HCT116 (cell line): Measurements from ENCODE around the gene DRG2. TPM values are rescaled to one million over a fixed set of nuclear protein-coding genes. Genes with fewer than 3 reads are reported as not detected.

Experiments
- ATAC-seq: fragments of 200-7000 bp; cut with Tn5 transposase; 2 replicates; pipeline ENCODE4 v1.9.1; 2020; ENCODE audit warnings: mild to moderate bottlenecking, moderate library complexity
- BruUV-seq: library from RNA; stranded (reverse); fragments of 400-500 nt; replicated peaks from 2 replicates; lab custom pipeline; 2021; lab: Mats Ljungman, UMichigan
- CTCF ChIA-PET: fragments of 300-600 bp; sonication (Branson Sonifier 250); formaldehyde crosslinking; loops from one replicate; lab custom pipeline; 2021; ENCODE audit warnings: antibody characterized with exemption; lab: Charles Lee
- POLR2A ChIA-PET: fragments of 300-600, 350-600 bp; sonication (Branson Sonifier 250); formaldehyde crosslinking; loops from one replicate; lab custom pipeline; 2021; ENCODE audit warnings: antibody characterized with exemption; lab: Charles Lee
- RAD21 ChIA-PET, 2 experiments: fragments of 300-600 bp; sonication (Branson Sonifier 250); formaldehyde crosslinking; loops; one replicate each; lab custom pipeline; 2023; ENCODE audit warnings: low total read pairs in 2 of 2; ENCODE audit not compliant: uncharacterized antibody in 2 of 2, unreplicated experiment in 2 of 2, low non-redundant PET in 1 of 2; lab: Charles Lee
- DNase-seq: peaks from one replicate; pipeline ENCODE4 v3.0.0-alpha.2; 2010; ENCODE audit warnings: low read depth, low spot score
- H2AFZ ChIP-seq: fragments of 200-600 bp; shearing (Covaris generic), sonication (generic); 2 replicates; pipeline ENCODE4 v1.6.1; 2017; ENCODE audit warnings: low read depth, mixed run types, mixed read lengths, antibody characterized with exemption, low read length; ENCODE audit not compliant: poor library complexity, severe bottlenecking
- H3K27ac ChIP-seq: 2 replicates; pipeline ENCODE4 v1.5.1; 2012; ENCODE audit warnings: low read depth, low read length
- H3K27me3 ChIP-seq: fragments of 200-600 bp; sonication (generic); 2 replicates; pipeline ENCODE4 v1.6.1; 2016; ENCODE audit warnings: mixed run types, low read length, mixed read lengths; ENCODE audit not compliant: insufficient read depth
- H3K36me3 ChIP-seq, 2 experiments: fragments of 200-500 bp in 1 of 2; fragments of 200-600 bp in 1 of 2; sonication (Bioruptor generic) in 1 of 2; sonication (generic) in 1 of 2; 2 replicates each; pipeline versions ENCODE4 v1.5.1 to v1.6.1; 2014 to 2016; ENCODE audit warnings: low read length in 2 of 2, inconsistent platforms in 1 of 2, mixed read lengths in 1 of 2, mixed run types in 1 of 2; ENCODE audit not compliant: insufficient read depth in 2 of 2, control insufficient read depth in 1 of 2
- H3K4me1 ChIP-seq, 2 experiments: fragments of 200-600 bp in 1 of 2; sonication (generic) in 1 of 2; 2 replicates each; pipeline versions ENCODE4 v1.5.1 to v1.6.1; 2012 to 2017; ENCODE audit warnings: low read length in 2 of 2, inconsistent platforms in 1 of 2, mild to moderate bottlenecking in 1 of 2, mixed read lengths in 1 of 2, mixed run types in 1 of 2, moderate library complexity in 1 of 2; ENCODE audit not compliant: insufficient read depth in 2 of 2, control insufficient read depth in 1 of 2
- H3K4me2 ChIP-seq: fragments of 200-600 bp; sonication (generic); 2 replicates; pipeline ENCODE4 v1.6.1; 2017; ENCODE audit warnings: mixed run types, low read length, mixed read lengths
- H3K4me3 ChIP-seq, 2 experiments: fragments of 200-600 bp in 1 of 2; sonication (generic) in 1 of 2; replicated peaks in 1 of 2; 2 replicates each; pipeline ENCODE4 v1.5.1; 2011 to 2016; ENCODE audit warnings: low read length in 2 of 2, control low read depth in 1 of 2, low read depth in 1 of 2, mild to moderate bottlenecking in 1 of 2, mixed read lengths in 1 of 2, mixed run types in 1 of 2
- H3K79me2 ChIP-seq: fragments of 200-600 bp; sonication (generic); 2 replicates; pipeline ENCODE4 v1.6.1; 2017; ENCODE audit warnings: mild to moderate bottlenecking, mixed run types, low read length, moderate library complexity, mixed read lengths; ENCODE audit not compliant: insufficient read depth
- H3K9ac ChIP-seq: fragments of 200-600 bp; sonication (generic); 2 replicates; pipeline ENCODE4 v1.6.1; 2016; ENCODE audit warnings: low read length, mixed read lengths
- H3K9me2 ChIP-seq: fragments of 200-600 bp; sonication (generic), shearing (Covaris generic); 2 replicates; pipeline ENCODE4 v1.6.1; 2017; ENCODE audit warnings: mixed run types, mild to moderate bottlenecking, moderate library complexity; ENCODE audit not compliant: insufficient read depth
- H3K9me3 ChIP-seq, 2 experiments: fragments of 200-500 bp in 1 of 2; fragments of 200-600 bp in 1 of 2; sonication (Bioruptor generic) in 1 of 2; sonication (generic) in 1 of 2; 2 replicates each; pipeline ENCODE4 v1.6.1; 2014 to 2017; ENCODE audit warnings: low read length in 2 of 2, mixed read lengths in 2 of 2, inconsistent platforms in 1 of 2, low read depth in 1 of 2, mild to moderate bottlenecking in 1 of 2, mixed run types in 1 of 2, moderate library complexity in 1 of 2; ENCODE audit not compliant: control insufficient read depth in 1 of 2, insufficient read depth in 1 of 2
- H4K20me1 ChIP-seq: fragments of 200-600 bp; sonication (generic), shearing (Covaris generic); 2 replicates; pipeline ENCODE4 v1.6.1; 2017; ENCODE audit warnings: mixed run types, mild to moderate bottlenecking, moderate library complexity; ENCODE audit not compliant: insufficient read depth
- EZH2 ChIP-seq: fragments of 200-600 bp; sonication (generic); IDR thresholded peaks from 2 replicates; pipeline ENCODE4 v1.6.1; 2017; ENCODE audit warnings: antibody characterized with exemption, mixed run types
- FOSL1 ChIP-seq: IDR thresholded peaks from 2 replicates; pipeline ENCODE4 v1.6.1; 2012; ENCODE audit warnings: low read depth
- SRF ChIP-seq: IDR thresholded peaks from 2 replicates; pipeline ENCODE4 v1.6.1; 2012; ENCODE audit warnings: low read depth
- intact Hi-C: fragments of 100-400 bp; cut with micrococcal nuclease; formaldehyde crosslinking; loops from 2 replicates; pipeline ENCODE4 v1.10.0; 2022
- total RNA-seq: library from RNA; stranded (reverse); gene quantifications from one replicate; pipeline ENCODE4 v1.2.1, GENCODE V29; 2021; ENCODE audit not compliant: unreplicated experiment
- TF ChIP-seq, protein P1 (sequence below): IDR thresholded peaks from 2 replicates; pipeline ENCODE4 v1.6.1; 2011; ENCODE audit warnings: mild to moderate bottlenecking, low read length, moderate library complexity; ENCODE audit not compliant: insufficient replicate concordance; ENCODE audit errors: extremely low read depth
- TF ChIP-seq, protein P2 (sequence below), 3 experiments: fragments of 200-600 bp in 1 of 3; sonication (generic) in 1 of 3; IDR thresholded peaks in 2 of 3; conservative IDR thresholded peaks in 1 of 3; 2 replicates each; pipeline ENCODE4 v1.5.1; 2012 to 2017; ENCODE audit warnings: low read depth in 2 of 3, low read length in 2 of 3, antibody characterized with exemption in 1 of 3, borderline replicate concordance in 1 of 3, control low read depth in 1 of 3, mild to moderate bottlenecking in 1 of 3, mixed read lengths in 1 of 3, mixed run types in 1 of 3, moderate library complexity in 1 of 3; ENCODE audit not compliant: insufficient read depth in 1 of 3
- TF ChIP-seq, protein P3 (sequence below): IDR thresholded peaks from 2 replicates; pipeline ENCODE4 v1.6.1; 2012

DRG2 gene
- total RNA-seq, 1 experiment from 2014 or later, result 41.0 TPM

DNA sequence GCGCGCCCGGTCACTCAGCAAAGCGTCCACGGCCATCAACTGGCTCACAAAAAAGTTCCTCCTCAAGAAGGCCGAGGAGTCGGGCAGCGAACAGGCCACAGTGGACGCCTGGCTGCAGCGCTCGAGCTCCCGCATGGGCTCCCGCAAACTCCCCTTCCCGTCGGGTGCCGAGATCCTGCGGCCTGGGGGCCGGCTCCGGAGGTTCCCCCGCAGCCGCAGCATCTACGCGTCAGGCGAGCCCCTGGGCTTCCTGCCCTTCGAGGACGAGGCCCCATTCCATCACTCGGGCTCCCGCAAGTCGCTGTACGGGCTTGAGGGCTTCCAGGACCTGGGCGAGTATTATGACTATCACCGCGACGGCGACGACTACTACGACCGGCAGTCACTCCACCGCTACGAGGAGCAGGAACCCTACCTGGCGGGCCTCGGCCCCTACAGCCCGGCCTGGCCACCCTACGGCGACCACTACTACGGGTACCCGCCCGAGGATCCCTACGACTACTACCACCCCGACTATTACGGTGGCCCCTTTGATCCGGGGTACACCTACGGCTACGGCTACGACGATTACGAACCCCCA is 31.5 kb downstream of the DRG2 start:
- H3K27me3 ChIP-seq, result no peaks in the 10 kb centered on the region
- no peak overlapping the region for H3K4me2 ChIP-seq
- no peak overlapping the region for H3K4me3 ChIP-seq
- intact Hi-C loops, result no loop called here
- no peak overlapping the region for H3K9ac ChIP-seq
- no peaks in the 10 kb centered on the region for H3K4me1 ChIP-seq
- BruUV-seq, result no TSS peak
- DNase-seq (no peak), ATAC-seq (no peak)
- TF ChIP-seq SRF (no peak), EZH2 (no peak), FOSL1 (no peak)
- TF ChIP-seq, protein P1, sequence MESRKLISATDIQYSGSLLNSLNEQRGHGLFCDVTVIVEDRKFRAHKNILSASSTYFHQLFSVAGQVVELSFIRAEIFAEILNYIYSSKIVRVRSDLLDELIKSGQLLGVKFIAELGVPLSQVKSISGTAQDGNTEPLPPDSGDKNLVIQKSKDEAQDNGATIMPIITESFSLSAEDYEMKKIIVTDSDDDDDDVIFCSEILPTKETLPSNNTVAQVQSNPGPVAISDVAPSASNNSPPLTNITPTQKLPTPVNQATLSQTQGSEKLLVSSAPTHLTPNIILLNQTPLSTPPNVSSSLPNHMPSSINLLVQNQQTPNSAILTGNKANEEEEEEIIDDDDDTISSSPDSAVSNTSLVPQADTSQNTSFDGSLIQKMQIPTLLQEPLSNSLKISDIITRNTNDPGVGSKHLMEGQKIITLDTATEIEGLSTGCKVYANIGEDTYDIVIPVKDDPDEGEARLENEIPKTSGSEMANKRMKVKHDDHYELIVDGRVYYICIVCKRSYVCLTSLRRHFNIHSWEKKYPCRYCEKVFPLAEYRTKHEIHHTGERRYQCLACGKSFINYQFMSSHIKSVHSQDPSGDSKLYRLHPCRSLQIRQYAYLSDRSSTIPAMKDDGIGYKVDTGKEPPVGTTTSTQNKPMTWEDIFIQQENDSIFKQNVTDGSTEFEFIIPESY, result no peak
- TF ChIP-seq, protein P2, sequence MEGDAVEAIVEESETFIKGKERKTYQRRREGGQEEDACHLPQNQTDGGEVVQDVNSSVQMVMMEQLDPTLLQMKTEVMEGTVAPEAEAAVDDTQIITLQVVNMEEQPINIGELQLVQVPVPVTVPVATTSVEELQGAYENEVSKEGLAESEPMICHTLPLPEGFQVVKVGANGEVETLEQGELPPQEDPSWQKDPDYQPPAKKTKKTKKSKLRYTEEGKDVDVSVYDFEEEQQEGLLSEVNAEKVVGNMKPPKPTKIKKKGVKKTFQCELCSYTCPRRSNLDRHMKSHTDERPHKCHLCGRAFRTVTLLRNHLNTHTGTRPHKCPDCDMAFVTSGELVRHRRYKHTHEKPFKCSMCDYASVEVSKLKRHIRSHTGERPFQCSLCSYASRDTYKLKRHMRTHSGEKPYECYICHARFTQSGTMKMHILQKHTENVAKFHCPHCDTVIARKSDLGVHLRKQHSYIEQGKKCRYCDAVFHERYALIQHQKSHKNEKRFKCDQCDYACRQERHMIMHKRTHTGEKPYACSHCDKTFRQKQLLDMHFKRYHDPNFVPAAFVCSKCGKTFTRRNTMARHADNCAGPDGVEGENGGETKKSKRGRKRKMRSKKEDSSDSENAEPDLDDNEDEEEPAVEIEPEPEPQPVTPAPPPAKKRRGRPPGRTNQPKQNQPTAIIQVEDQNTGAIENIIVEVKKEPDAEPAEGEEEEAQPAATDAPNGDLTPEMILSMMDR (IDR thresholded peaks at IDR 0.05 in 2 of 3, conservative IDR thresholded peaks at IDR 0.05 in 1 of 3; ENCODE audit: borderline replicate concordance in 1 of 3, insufficient read depth in 1 of 3, low read depth in 2 of 3, low read length in 2 of 3), result no peak
- TF ChIP-seq, protein P3, sequence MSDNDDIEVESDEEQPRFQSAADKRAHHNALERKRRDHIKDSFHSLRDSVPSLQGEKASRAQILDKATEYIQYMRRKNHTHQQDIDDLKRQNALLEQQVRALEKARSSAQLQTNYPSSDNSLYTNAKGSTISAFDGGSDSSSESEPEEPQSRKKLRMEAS, result no peak
- ChIA-PET CTCF (no interaction called here), RAD21 (no interaction called here), POLR2A (no interaction called here)
- H3K79me2 ChIP-seq, result no peaks in the 10 kb centered on the region
- H3K9me2 ChIP-seq, result no peaks in the 10 kb centered on the region
- H3K36me3 ChIP-seq, result no peaks in the 10 kb centered on the region
- no peaks in the 10 kb centered on the region for H4K20me1 ChIP-seq
- H3K27ac ChIP-seq, result no peak overlapping the region
- no peaks in the 10 kb centered on the region; a peak in 2 of 4 replicates for H3K9me3 ChIP-seq
- H2AFZ ChIP-seq, result no peak overlapping the region
